GM13977 (cell line): ENCODE results near the gene SLC2A1.

Source experiments
- DNase-seq: peaks from one replicate; pipeline ENCODE4 v3.0.0; 2012; ENCODE audit warnings: low spot score
- in situ Hi-C: fragments of 300-500 bp; cut with MboI; formaldehyde crosslinking; loops from one replicate; pipeline ENCODE4 v1.12.0; 2022; ENCODE audit warnings: low sequenced_read_pairs, low pct_unique_long_range_greater_than_20kb, mixed read lengths, inconsistent platforms; ENCODE audit not compliant: unreplicated experiment
- TF ChIP-seq, protein P1 (sequence below): IDR thresholded peaks from 2 replicates; pipeline ENCODE4 v1.5.1; 2012; ENCODE audit warnings: mild to moderate bottlenecking, control low read depth; ENCODE audit not compliant: insufficient read depth; ENCODE audit errors: extremely low read depth, missing control alignments

The SLC2A1 gene

DNA sequence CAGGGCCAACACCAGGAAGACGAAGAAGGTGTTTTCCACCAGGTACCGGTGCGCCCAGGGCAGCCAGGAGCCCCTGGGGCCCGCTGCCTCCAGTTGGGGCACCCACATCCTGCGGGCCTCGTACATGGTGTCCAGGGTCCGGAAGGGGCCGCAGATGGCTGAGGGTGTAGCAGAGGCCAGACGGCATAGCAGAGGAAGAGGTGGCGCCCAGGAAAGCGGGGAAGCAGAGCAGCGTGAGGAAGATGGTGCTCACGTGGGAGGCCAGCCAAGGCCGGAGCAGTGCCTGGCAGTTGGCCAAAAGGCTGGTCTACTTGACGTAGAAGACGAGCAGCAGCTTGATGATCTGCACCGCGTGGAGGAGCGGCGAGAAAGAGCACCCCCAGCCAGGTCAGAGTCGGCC lies 71.9 kb downstream of the SLC2A1 start:
- in situ Hi-C loops = no loop called here

DNA sequence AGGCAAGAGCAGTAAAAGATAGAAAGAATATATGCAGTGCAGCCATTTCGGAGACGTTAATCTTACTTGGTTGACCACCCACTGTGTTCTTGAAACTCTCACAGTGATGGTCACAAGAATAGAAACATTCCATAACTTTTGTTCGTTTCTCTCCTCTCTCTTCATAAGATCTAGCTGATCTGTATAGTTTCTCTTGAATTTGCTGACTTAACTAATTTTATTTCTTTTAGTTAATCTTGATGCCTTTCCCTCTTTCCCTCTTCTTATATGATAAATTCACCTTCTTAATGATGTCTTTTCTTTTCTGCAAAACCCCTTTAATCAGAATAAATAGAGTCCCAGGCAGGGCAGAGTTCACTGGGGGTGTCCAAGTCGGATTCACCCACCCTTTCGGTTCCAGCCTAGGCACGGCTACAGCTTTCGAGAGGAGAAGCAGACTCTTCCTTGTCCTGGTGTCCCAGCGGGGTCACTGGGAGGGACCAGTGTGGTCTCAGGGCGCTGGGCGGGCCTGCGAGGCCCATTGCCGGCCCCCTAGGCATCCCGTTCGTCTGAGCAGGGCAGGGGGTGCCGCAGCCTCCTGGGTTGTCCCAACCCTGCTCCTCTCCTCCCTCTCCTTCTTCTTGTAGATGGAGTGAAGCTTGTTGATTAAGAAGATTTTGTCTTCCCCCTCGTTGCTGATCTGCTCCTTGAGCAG lies 72.5 kb downstream of the SLC2A1 start:
- TF ChIP-seq, protein P1, sequence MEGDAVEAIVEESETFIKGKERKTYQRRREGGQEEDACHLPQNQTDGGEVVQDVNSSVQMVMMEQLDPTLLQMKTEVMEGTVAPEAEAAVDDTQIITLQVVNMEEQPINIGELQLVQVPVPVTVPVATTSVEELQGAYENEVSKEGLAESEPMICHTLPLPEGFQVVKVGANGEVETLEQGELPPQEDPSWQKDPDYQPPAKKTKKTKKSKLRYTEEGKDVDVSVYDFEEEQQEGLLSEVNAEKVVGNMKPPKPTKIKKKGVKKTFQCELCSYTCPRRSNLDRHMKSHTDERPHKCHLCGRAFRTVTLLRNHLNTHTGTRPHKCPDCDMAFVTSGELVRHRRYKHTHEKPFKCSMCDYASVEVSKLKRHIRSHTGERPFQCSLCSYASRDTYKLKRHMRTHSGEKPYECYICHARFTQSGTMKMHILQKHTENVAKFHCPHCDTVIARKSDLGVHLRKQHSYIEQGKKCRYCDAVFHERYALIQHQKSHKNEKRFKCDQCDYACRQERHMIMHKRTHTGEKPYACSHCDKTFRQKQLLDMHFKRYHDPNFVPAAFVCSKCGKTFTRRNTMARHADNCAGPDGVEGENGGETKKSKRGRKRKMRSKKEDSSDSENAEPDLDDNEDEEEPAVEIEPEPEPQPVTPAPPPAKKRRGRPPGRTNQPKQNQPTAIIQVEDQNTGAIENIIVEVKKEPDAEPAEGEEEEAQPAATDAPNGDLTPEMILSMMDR = no peak
- in situ Hi-C loops = no loop called here
- DNase-seq = no peak

More for the DNA sequence above, 71.9 kb downstream of the SLC2A1 start:
- DNase-seq = no peak
- TF ChIP-seq, protein P1 = no peak

DNA sequence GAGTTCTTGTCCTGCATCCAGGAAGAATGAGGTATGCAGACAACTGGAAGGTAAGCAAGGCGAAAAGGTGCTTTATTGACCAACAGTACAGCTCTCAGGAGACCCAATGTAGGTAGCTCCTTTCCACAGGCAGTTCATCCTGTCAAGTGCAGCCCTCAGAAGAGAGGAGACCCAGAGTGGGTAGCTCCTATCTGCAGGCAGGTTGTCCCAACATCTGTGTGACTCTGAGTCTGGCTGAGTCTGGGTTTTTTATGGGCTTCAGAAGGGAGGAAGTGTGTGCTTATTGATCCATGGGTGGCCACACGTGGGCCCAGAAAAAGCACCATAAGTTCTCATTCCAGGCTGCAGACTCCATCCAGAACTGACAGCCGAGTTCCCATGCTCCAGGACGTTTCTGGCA lies 78.3 kb downstream of the SLC2A1 start:
- in situ Hi-C loops = no loop called here
- TF ChIP-seq, protein P1 = no peak
- no peak for DNase-seq

DNA sequence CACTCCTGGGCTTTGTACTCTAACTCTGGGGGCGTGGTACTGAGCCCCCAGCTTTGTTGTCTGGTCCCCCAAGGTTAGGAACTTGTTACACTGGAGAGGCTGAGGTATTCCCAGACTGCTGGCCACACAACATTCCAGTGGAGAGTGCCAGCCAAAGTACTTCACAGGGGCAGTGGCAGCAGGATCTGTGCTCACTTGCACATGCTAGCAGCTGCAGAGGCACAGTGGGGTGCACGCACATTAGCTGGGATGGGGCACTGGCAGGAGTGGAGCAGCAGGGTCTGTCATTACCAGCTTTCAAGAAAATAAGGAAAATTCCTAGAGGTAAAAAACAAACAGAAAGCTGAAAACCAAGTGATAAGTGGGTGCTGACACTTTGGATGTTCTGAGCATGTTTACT lies 81.3 kb downstream of the SLC2A1 start:
- no peak for DNase-seq
- TF ChIP-seq, protein P1 = no peak
- in situ Hi-C loops = no loop called here

DNA sequence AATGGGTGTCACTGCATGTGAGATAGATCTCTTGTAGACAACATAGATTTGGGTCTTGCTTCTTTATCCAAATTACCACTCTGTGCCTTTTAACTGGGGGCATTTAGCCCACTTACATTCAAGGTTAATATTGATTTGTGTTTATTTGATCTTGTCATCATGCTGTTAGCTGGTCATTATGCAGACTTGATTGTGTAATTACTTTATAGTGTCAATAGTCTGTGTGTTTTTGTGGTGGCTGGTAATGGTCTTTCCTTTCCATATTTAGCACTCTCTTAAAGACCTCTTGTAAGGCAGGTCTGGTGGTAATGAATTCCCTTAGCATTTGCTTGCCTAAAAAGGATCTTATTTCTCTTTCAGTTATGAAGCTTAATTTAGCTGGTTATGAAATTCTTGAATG lies 82.7 kb downstream of the SLC2A1 start:
- no peak for DNase-seq
- in situ Hi-C loops = no loop called here
- TF ChIP-seq, protein P1 = no peak
